ENCODE data around the gene ITGB3. TPM values are rescaled to one million over a fixed set of nuclear protein-coding genes. Genes with fewer than 3 reads are reported as not detected.

Gene ITGB3
- total and polyA plus RNA-seq, 2 of the 4 experiments (the other 2 are of a cell fraction), result 9.8 to 17.6 TPM

Small RNAs within 50 kb of the gene (microRNA-seq; reads per million reads assigned to microRNA genes)
- not detected for gene RNU7-186P (ENCODE audit: insufficient read depth, insufficient read length)

Small RNAs within 50 kb of the gene (small RNA-seq; reads per million reads assigned to genes)
- gene RNU7-186P, result 0 reads per million in 5 experiments

Other genes starting within 250 kb of the ITGB3 start
- 170 and 190 TPM in 2 replicates for gene CDC27, start 64.5 kb upstream of the ITGB3 start, total RNA-seq (2012; rRNA removed)
- gene CDC27, start 64.5 kb upstream of the ITGB3 start, polyA plus RNA-seq (2012; rRNA removed), result 47.7 and 57.9 TPM in 2 replicates
- 0.28 TPM in 1 of 2 replicates, not detected in the other for gene MYL4, start 44.5 kb upstream of the ITGB3 start, total RNA-seq (2012; rRNA removed)
- 0.20 TPM in 1 of 2 replicates, not detected in the other for gene MYL4, start 44.5 kb upstream of the ITGB3 start, polyA plus RNA-seq (2012; rRNA removed)
- gene EFCAB13, start 70.1 kb downstream of the ITGB3 start, total RNA-seq (2012; rRNA removed), result 1.1 and 1.4 TPM in 2 replicates
- 0.22 and 0.77 TPM in 2 replicates for gene EFCAB13, start 70.1 kb downstream of the ITGB3 start, polyA plus RNA-seq (2012; rRNA removed)